ENCODE results near the gene PADI6.

Gene PADI6

DNA sequence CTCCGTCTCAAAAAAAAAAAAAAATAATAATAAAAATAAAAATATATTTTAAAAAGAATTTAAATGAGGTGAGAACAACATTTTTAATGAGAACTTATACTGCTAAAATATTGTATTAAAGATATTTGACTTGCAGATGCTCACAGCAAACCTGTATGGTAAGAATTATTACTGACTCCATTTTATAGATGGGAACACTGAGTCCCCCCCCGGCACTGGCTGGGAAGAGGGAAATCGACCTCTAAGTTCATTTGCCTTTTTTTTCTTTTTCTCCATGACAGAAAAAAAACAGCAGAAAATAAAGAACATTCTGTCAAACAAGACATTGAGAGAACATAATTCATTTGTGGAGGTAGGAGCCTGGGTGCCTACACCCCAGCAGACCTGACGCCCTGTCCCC lies 13.4 kb upstream of the PADI6 start:
- TF ChIP-seq, protein P1, sequence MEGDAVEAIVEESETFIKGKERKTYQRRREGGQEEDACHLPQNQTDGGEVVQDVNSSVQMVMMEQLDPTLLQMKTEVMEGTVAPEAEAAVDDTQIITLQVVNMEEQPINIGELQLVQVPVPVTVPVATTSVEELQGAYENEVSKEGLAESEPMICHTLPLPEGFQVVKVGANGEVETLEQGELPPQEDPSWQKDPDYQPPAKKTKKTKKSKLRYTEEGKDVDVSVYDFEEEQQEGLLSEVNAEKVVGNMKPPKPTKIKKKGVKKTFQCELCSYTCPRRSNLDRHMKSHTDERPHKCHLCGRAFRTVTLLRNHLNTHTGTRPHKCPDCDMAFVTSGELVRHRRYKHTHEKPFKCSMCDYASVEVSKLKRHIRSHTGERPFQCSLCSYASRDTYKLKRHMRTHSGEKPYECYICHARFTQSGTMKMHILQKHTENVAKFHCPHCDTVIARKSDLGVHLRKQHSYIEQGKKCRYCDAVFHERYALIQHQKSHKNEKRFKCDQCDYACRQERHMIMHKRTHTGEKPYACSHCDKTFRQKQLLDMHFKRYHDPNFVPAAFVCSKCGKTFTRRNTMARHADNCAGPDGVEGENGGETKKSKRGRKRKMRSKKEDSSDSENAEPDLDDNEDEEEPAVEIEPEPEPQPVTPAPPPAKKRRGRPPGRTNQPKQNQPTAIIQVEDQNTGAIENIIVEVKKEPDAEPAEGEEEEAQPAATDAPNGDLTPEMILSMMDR (conservative IDR thresholded peaks at IDR 0.05): no peak
- no peak overlapping the region for H3K27ac ChIP-seq

GRCh38 chr1:17359031-17359430 lies 13.0 kb upstream of the PADI6 start:
- TF ChIP-seq, protein P1 (conservative IDR thresholded peaks at IDR 0.05): no peak
- no peak overlapping the region for H3K27ac ChIP-seq

DNA sequence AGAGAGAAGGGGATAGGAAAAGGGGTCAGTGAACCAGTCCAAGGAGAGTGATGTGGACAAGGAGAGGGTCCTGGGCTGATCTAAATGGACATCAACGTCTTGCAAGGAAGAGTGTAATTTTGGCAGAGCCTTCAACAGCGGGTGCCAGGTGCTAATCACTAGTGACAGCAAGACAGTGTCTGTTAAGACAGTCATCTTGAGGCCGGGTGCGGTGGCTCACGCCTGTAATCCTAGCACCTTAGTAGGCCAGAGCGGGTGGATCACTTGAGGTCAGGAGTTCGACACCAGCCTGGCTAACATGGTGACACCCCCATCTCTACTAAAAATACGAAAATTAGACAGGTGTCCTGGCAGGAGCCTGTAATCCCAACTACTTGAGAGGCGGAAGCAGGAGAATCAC lies 12.2 kb upstream of the PADI6 start:
- TF ChIP-seq, protein P1 (conservative IDR thresholded peaks at IDR 0.05): no peak
- H3K27ac ChIP-seq: no peak overlapping the region

GRCh38 chr1:17360272-17360956 lies 11.6 kb upstream of the PADI6 start:
- TF ChIP-seq, protein P1 (conservative IDR thresholded peaks at IDR 0.05): no peak

DNA sequence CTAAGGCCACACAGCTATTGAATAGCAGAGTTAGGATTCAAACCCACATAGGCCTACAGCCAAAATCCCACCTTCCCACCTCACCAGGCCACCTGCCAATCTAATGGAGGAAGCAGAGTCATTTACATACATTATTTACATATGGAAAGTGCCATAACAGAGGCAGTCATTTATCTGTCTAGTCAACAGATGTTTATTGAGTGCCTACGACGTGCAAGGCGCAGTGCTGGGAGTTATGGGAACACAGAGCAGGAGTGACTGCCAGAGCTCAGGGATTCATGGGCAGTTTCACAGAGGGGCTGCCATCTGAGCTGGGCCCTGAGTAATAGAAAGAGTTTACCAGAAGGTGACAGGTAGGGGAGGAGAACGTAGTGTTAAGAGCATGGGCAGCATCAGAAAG lies 10.3 kb upstream of the PADI6 start:
- H3K27ac ChIP-seq: no peak overlapping the region
- TF ChIP-seq, protein P1 (conservative IDR thresholded peaks at IDR 0.05): no peak

More at GRCh38 chr1:17360272-17360956, 11.6 kb upstream of the PADI6 start:
- no peak overlapping the region for H3K27ac ChIP-seq

DNA sequence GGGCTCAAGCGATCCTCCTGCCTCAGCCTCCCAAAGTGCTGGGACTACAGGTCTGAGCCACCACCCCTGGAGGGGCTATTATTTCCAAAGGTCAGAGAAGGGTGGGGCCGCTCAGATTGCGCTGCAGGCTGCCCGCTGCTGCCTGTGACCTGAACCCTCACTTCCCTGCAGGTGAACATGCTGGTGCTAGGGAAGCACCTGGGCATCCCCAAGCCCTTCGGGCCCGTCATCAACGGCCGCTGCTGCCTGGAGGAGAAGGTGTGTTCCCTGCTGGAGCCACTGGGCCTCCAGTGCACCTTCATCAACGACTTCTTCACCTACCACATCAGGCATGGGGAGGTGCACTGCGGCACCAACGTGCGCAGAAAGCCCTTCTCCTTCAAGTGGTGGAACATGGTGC lies 8.6 kb upstream of the PADI6 start:
- TF ChIP-seq, protein P1 (conservative IDR thresholded peaks at IDR 0.05): no peak
- no peak overlapping the region for H3K27ac ChIP-seq

DNA sequence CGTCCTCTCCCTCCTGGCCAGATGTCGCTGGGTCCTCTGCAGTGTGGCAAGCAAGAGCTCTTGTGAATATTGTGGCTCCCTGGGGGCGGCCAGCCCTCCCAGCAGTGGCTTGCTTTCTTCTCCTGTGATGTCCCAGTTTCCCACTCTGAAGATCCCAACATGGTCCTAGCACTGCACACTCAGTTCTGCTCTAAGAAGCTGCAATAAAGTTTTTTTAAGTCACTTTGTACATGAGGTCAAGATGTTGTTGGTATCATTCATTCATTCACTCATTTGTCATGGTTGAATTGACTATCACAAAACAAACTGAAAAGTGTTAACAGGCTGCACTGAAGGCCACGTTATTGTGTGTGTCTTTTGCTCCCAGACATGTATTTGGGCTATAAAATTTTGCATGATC lies 8.2 kb upstream of the PADI6 start:
- TF ChIP-seq, protein P1 (conservative IDR thresholded peaks at IDR 0.05): no peak
- H3K27ac ChIP-seq: no peak overlapping the region

Data from VCaP (cell line).